ENCODE measurements around the gene IL17A.

Gene IL17A

DNA sequence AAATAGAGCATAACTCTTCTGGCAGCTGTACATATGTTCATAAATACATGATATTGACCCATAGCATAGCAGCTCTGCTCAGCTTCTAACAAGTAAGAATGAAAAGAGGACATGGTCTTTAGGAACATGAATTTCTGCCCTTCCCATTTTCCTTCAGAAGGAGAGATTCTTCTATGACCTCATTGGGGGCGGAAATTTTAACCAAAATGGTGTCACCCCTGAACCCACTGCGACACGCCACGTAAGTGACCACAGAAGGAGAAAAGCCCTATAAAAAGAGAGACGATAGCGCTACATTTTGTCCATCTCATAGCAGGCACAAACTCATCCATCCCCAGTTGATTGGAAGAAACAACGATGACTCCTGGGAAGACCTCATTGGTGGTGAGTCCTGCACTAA lies at the start of gene IL17A:
Gene IL17A (plus strand): TSS at position 301 of the 400 bp plus-strand sequence. CDS start 57 bp downstream, at position 358.
- no peak for DNase-seq

DNA sequence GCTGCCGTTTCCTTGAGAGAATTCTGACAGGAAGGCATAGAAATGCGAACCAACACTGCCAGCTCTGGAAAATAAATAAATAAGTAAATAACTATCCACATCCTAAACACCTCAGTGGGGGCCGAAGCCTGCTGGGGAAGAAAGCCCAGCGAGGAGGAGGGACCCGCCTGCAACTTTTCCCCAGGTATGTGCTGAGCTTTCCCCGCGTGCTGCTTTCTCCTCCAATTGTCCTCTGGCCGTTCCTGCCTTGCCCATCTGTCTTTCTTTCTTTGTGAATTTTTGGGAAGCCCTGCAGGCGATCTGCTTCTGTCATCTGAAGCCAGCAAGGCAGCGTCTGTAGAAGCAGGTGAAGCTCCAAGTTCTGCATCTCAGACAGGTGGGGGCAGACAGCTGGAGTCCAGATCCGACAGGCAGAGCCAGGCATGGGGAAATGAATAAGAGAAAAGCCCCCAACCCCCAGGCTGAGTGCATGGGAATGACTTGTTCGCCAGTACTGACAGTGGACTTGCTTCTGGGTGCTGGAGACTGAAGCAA lies 49.2 kb upstream of the IL17A start:
- DNase-seq = no peak

DNA sequence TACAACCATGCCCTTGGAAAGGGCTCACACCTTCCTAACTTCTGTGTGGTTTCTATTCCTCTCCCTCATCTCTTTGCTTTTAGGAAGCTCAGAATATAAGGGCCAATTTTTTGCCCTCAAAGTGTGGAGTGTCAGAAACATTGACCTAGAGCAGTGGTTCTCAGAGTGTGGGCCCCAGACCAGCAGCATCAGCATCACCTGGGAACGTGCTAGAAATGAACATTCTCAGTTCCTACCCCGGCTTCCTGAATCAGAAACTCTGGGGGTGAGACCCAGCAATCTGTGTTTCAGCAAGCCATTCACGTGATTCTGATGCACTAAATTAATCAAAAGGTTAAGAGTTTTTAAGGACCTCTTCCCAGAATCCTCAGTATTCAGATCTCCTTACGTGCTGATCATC lies 47.9 kb upstream of the IL17A start:
- no peak for DNase-seq

DNA sequence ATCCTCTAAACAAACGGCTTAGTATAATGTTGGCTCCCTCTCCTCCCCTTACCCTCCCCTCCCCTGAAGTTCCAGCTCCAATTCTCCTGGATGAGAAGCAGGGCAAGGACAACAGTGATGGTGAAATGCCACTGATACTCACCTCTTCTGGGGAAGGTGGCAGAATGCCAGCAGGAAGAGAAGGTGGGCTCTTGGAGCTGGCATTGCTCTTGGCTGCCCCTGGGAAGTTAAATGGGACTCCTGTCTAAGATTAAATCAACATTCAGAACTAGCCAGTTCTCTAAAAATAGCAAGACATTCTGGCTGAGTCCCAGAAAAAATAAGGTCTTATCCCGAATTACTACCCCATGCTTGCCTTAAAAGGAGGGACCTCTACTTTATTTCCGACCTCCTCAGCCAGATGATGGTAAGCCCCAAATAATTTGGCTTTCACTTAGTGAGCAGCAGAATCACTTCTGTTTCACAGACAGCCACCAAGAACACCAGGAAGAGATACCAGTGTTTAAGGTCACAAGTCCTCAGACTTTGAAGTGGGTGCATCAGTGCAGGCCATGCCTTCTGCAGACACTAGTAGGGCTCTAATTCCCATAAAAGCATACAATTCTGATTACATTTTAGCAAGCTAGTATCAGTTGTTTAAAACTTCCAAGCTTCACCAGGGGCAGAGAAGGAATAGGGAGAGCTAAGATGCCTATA lies 46.0 kb upstream of the IL17A start:
- DNase-seq = no peak

GRCh38 chr6:52141596-52141995 lies 44.6 kb upstream of the IL17A start:
- no peak for DNase-seq

- DNase-seq = no peak
Measured at GRCh38 chr6:52142556-52142955, 43.6 kb upstream of the IL17A start.

- no peak for DNase-seq
Measured at GRCh38 chr6:52143551-52143950, 42.6 kb upstream of the IL17A start.

DNA sequence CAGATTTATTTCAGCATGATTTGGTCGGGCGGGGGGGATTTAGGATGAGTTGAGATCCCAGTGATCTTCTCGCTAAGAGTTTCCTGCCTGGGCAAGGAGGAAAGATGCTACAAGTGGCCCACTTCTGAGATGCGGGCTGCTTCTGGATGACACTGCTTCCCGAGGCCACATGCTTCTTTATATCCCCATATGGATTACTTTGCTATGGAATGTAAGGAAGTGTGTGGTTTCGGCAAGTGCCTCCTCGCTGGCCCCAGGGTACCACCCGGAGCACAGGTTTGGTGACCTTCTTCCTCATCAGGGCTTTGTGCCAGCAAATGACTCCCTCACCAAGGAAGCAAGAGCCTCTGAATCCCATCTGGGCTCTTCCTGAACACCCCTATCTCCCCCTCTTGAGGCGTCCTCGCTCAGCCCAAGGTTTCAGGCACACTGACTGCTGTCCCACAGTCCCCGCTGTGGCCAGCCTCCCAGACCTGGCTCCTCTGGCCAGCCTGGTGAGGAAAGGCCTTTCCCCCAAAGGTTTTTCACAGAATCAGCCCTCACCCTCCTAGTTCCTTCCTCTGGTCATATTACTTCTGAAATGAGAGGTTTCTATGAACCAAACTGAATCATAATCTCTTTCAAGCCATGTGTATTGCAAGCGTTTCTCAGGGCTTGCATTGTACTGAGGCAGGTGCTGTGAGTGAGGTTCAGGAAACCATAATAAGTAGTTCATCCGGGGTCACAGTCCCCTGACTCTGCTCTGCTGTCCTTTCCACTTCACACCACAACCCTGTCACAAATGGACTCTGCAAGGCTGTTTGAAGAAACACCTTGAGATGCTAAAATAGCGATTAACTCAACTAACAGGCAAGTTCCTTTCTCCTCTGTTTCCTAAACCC lies 41.7 kb upstream of the IL17A start:
- no peak for DNase-seq

GRCh38 chr6:52146851-52147445 lies 39.2 kb upstream of the IL17A start:
- DNase-seq = no peak

- DNase-seq = no peak
Measured at GRCh38 chr6:52149076-52149475, 37.1 kb upstream of the IL17A start.

GRCh38 chr6:52149949-52150348 lies 36.2 kb upstream of the IL17A start:
- DNase-seq = no peak

DNA sequence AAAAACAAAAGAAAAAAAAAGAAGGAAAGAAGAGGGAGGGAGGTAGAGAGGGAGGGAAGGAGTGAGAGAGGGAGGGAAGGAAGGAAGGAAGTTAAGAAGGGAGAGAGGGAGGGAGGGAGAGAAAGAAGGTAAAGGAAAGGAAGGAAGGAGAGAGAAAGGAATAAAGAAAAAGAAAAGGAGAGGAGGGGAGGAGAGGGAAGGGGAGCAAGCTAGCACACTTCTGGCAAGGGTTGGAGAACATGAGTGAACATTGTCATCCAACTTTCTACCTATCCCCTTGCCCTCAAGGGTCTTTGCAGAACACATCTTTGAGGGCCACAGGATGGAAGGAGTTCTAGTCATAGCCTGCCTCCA lies 34.1 kb upstream of the IL17A start:
- DNase-seq = no peak

DNA sequence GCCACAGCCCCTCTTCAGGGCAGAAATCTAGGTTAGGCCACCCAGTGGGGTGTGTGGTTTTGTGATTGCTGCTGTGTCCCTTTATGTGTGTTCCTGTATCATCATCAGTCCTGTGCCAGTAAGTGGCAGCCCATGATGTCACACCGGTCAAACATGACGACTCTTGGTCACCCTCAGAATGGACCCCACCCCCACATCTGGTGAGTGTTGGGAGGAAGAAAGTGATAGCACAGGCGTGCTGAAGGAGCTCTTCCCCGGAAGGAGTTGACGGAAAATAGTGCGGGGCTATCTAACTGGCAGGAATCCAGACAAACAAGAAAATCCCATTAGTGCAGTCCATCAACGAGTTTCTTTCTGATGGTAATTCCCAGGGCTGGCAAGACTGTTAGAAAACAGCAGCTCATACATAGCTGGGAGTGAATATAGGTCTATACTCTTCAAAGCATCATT lies 33.4 kb upstream of the IL17A start:
- no peak for DNase-seq

- DNase-seq = no peak
Measured at GRCh38 chr6:52154381-52154780, 31.8 kb upstream of the IL17A start.

DNA sequence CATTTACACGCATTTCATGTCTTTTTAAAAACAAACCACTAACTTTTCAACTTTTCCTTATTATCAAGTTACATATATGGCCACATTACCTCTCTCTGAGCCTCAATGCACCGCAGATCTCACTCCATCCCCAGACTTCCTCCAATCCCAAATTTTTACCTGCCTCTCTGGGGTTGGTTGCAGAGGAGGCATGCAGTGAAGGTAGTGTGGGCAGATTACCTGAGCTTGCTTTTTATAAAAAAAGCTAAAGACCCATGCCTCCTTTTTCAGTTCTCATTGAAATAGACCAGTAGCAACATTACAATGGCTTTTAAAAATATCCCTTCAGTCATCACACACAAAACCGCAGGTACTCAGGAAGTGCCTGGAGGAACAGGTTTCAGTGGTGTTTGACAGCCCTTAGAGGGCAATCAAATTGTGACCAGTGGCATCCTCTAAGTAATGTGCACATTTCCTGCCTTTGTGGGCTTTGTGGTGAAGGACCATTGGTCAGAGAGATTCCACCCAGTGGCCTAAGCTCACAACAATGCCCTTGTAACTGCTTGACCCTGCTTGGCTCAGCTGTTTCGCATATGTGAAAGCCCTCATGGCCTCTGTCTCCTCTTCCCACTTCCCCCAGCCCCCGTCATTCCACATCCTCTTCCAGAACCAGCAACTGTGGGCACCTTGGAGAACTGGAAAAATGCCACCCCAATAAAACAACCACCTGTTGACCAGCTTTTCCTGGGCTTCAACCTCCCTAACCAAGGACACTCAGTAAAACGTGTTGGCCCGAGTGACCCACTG lies 30.2 kb upstream of the IL17A start:
- no peak for DNase-seq

DNA sequence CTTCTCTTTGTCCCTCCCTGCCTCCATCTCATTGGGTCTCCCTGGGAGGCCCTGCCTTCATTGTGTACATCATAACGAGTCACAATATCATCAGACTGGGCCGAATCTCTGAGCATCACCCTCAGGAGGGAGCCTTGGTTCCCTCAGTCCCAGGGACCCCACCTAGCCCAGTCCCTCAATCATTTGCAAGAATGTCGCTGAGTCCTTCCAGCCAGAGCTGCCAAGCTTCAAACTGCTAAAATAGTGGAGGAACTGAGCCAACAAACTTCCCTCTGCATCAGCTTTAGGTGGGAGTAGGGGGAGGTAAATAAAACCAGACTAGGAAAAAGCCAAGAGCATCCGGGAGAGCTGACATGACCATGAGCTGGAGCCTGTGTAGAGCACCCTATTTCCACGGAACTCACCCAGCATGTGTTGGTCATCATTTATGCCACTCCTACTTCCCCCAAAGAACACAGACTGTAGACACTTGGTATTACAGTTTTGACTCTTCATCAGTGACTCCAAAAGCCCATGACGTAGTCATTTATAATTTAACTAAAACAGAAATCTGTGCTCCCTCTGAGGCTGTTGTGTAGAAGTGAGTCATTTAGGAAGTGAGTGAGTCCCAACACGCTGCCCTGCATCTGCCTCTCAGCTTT lies 28.8 kb upstream of the IL17A start:
- DNase-seq = no peak

- DNase-seq = no peak
Measured at GRCh38 chr6:52160472-52161104, 25.6 kb upstream of the IL17A start.

DNA sequence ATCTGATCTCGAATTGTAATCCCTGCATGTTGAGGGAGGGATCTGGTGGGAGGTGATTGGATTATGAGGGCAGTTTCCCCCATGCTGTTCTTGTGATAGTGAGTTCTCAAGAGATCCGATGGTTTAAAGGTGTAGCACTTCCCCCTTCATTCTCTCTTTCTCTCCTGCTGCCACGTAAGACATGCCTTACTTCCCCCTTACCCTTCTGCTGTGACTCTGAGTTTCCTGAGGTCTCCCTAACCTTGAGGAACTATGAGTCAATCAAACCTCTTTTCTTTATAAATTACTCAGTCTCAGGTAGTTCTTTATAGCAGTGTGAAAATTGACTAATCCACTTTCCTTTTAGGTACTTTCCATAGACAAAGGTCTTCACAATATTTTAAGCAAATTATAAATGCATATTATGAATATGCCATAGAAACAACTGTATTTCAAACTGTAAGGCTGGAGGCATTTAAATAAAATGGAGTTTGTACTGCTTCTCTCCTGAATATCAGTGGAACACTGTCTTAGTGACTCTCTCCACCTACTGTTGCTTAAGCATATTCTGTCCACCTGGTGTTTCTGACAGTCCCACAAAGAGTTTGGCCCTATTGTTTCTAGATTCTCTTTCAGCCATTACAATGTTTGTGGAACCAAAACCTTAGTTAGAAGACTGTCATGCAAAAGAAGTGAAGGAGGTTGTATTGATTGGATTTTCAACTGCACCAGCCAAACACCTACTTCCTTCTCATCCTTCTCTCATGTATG lies 24.3 kb upstream of the IL17A start:
- DNase-seq = no peak

- peak in 1 of 2 donors; percentile 3 for DNase-seq
Measured at GRCh38 chr6:52162940-52163908, 23.0 kb upstream of the IL17A start.

Data from bone marrow (tissue), 2 donors.